HCT116 (cell line): ENCODE data around the gene MIB2. TPM values are rescaled to one million over a fixed set of nuclear protein-coding genes. Genes with fewer than 3 reads are reported as not detected.
"Not testable (repeated sequence)": the region's sequence is repeated elsewhere in the genome, so short reads cannot be mapped to it uniquely, and the experiment has no call there.

Experiments
- ATAC-seq: fragments of 200-7000 bp; cut with Tn5 transposase; 2 replicates; pipeline ENCODE4 v1.9.1; 2020; ENCODE audit warnings: mild to moderate bottlenecking, moderate library complexity
- BruUV-seq: library from RNA; stranded (reverse); fragments of 400-500 nt; replicated peaks from 2 replicates; lab custom pipeline; 2021; lab: Mats Ljungman, UMichigan
- CTCF ChIA-PET: fragments of 300-600 bp; sonication (Branson Sonifier 250); formaldehyde crosslinking; loops from one replicate; lab custom pipeline; 2021; ENCODE audit warnings: antibody characterized with exemption; lab: Charles Lee
- POLR2A ChIA-PET: fragments of 300-600, 350-600 bp; sonication (Branson Sonifier 250); formaldehyde crosslinking; loops from one replicate; lab custom pipeline; 2021; ENCODE audit warnings: antibody characterized with exemption; lab: Charles Lee
- RAD21 ChIA-PET, 2 experiments: fragments of 300-600 bp; sonication (Branson Sonifier 250); formaldehyde crosslinking; loops; one replicate each; lab custom pipeline; 2023; ENCODE audit warnings: low total read pairs in 2 of 2; ENCODE audit not compliant: uncharacterized antibody in 2 of 2, unreplicated experiment in 2 of 2, low non-redundant PET in 1 of 2; lab: Charles Lee
- DNase-seq: peaks from one replicate; pipeline ENCODE4 v3.0.0-alpha.2; 2010; ENCODE audit warnings: low read depth, low spot score
- H2AFZ ChIP-seq: fragments of 200-600 bp; shearing (Covaris generic), sonication (generic); 2 replicates; pipeline ENCODE4 v1.6.1; 2017; ENCODE audit warnings: low read depth, mixed run types, mixed read lengths, antibody characterized with exemption, low read length; ENCODE audit not compliant: poor library complexity, severe bottlenecking
- H3K27ac ChIP-seq: 2 replicates; pipeline ENCODE4 v1.5.1; 2012; ENCODE audit warnings: low read depth, low read length
- H3K27me3 ChIP-seq: fragments of 200-600 bp; sonication (generic); 2 replicates; pipeline ENCODE4 v1.6.1; 2016; ENCODE audit warnings: mixed run types, low read length, mixed read lengths; ENCODE audit not compliant: insufficient read depth
- H3K36me3 ChIP-seq, 2 experiments: fragments of 200-500 bp in 1 of 2; fragments of 200-600 bp in 1 of 2; sonication (Bioruptor generic) in 1 of 2; sonication (generic) in 1 of 2; 2 replicates each; pipeline versions ENCODE4 v1.5.1 to v1.6.1; 2014 to 2016; ENCODE audit warnings: low read length in 2 of 2, inconsistent platforms in 1 of 2, mixed read lengths in 1 of 2, mixed run types in 1 of 2; ENCODE audit not compliant: insufficient read depth in 2 of 2, control insufficient read depth in 1 of 2
- H3K4me1 ChIP-seq, 2 experiments: fragments of 200-600 bp in 1 of 2; sonication (generic) in 1 of 2; 2 replicates each; pipeline versions ENCODE4 v1.5.1 to v1.6.1; 2012 to 2017; ENCODE audit warnings: low read length in 2 of 2, inconsistent platforms in 1 of 2, mild to moderate bottlenecking in 1 of 2, mixed read lengths in 1 of 2, mixed run types in 1 of 2, moderate library complexity in 1 of 2; ENCODE audit not compliant: insufficient read depth in 2 of 2, control insufficient read depth in 1 of 2
- H3K4me2 ChIP-seq: fragments of 200-600 bp; sonication (generic); 2 replicates; pipeline ENCODE4 v1.6.1; 2017; ENCODE audit warnings: mixed run types, low read length, mixed read lengths
- H3K4me3 ChIP-seq, 2 experiments: fragments of 200-600 bp in 1 of 2; sonication (generic) in 1 of 2; replicated peaks in 1 of 2; 2 replicates each; pipeline ENCODE4 v1.5.1; 2011 to 2016; ENCODE audit warnings: low read length in 2 of 2, control low read depth in 1 of 2, low read depth in 1 of 2, mild to moderate bottlenecking in 1 of 2, mixed read lengths in 1 of 2, mixed run types in 1 of 2
- H3K79me2 ChIP-seq: fragments of 200-600 bp; sonication (generic); 2 replicates; pipeline ENCODE4 v1.6.1; 2017; ENCODE audit warnings: mild to moderate bottlenecking, mixed run types, low read length, moderate library complexity, mixed read lengths; ENCODE audit not compliant: insufficient read depth
- H3K9ac ChIP-seq: fragments of 200-600 bp; sonication (generic); 2 replicates; pipeline ENCODE4 v1.6.1; 2016; ENCODE audit warnings: low read length, mixed read lengths
- H3K9me2 ChIP-seq: fragments of 200-600 bp; sonication (generic), shearing (Covaris generic); 2 replicates; pipeline ENCODE4 v1.6.1; 2017; ENCODE audit warnings: mixed run types, mild to moderate bottlenecking, moderate library complexity; ENCODE audit not compliant: insufficient read depth
- H3K9me3 ChIP-seq, 2 experiments: fragments of 200-500 bp in 1 of 2; fragments of 200-600 bp in 1 of 2; sonication (Bioruptor generic) in 1 of 2; sonication (generic) in 1 of 2; 2 replicates each; pipeline ENCODE4 v1.6.1; 2014 to 2017; ENCODE audit warnings: low read length in 2 of 2, mixed read lengths in 2 of 2, inconsistent platforms in 1 of 2, low read depth in 1 of 2, mild to moderate bottlenecking in 1 of 2, mixed run types in 1 of 2, moderate library complexity in 1 of 2; ENCODE audit not compliant: control insufficient read depth in 1 of 2, insufficient read depth in 1 of 2
- H4K20me1 ChIP-seq: fragments of 200-600 bp; sonication (generic), shearing (Covaris generic); 2 replicates; pipeline ENCODE4 v1.6.1; 2017; ENCODE audit warnings: mixed run types, mild to moderate bottlenecking, moderate library complexity; ENCODE audit not compliant: insufficient read depth
- intact Hi-C: fragments of 100-400 bp; cut with micrococcal nuclease; formaldehyde crosslinking; loops from 2 replicates; pipeline ENCODE4 v1.10.0; 2022
- total RNA-seq: library from RNA; stranded (reverse); gene quantifications from one replicate; pipeline ENCODE4 v1.2.1, GENCODE V29; 2021; ENCODE audit not compliant: unreplicated experiment

The MIB2 gene
- total RNA-seq, 1 experiment from 2014 or later: 194 TPM

DNA sequence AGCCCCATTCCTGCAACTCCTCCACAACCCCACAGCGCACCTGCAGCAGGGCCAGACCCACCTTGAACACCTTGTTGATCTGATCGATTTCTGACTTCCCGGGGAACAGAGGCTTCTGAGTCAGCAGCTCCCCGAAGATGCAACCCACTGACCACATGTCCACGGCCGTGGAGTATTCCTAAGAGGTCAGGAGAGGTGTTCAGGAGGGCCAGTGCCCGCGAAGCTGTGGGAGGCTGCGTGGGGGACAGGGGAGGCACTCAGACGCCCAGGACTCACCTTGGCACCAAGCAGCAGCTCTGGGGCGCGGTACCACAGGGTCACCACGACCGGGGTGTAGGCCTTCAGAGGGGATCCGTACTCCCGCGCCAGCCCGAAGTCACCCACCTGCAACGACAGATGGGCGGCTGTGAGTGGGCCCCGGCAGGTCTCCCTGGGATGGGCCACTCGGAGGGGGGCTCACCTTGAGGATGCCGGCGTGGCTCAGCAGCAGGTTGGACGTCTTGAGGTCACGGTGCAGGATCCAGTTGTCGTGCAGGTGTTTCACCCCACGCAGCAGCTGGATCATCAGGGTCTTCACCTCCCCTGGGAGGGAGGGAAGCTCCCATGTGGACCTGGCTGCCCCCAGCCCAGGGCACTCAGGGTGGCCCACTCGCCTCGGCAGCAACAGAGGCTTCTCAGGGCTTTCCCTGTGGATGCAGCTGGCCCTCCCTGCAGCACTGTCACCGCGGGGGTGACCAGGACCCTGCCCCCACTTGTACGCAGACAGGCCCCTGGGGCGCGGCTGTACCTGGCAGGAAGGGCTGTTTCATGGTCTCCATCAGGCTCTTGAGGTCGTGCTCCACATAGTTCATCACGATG lies 21.6 kb downstream of the MIB2 start:
- H3K27me3 ChIP-seq, DNase-seq, RAD21 ChIA-PET, BruUV-seq, ATAC-seq, H3K9me2 ChIP-seq, H3K79me2 ChIP-seq, H3K4me3 ChIP-seq, H3K4me2 ChIP-seq, POLR2A ChIA-PET, H3K4me1 ChIP-seq, H3K9me3 ChIP-seq, H3K27ac ChIP-seq, intact Hi-C loops, CTCF ChIA-PET, H3K36me3 ChIP-seq, H4K20me1 ChIP-seq, H2AFZ ChIP-seq, H3K9ac ChIP-seq: not testable (repeated sequence)

DNA sequence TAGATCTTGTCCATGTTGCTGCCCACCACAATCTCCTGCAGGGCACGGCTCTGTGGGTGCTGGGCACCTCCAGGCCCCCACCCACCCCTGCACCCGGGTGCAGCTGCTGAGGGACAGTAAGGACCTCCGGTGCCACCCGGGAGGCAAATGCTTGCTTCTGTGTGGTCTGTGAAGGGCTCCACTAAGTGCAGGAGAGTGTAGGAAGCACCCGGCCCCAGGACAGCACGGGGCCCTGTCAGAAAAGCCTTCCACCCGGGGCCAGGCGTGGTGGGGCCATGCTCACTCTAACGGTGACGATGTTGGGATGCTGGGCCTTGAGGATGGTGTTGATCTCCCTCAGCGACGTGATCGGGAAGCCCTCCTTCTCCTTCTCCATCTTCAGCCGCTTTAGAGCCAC lies 22.2 kb downstream of the MIB2 start:
- intact Hi-C loops, BruUV-seq: not testable (repeated sequence)

DNA sequence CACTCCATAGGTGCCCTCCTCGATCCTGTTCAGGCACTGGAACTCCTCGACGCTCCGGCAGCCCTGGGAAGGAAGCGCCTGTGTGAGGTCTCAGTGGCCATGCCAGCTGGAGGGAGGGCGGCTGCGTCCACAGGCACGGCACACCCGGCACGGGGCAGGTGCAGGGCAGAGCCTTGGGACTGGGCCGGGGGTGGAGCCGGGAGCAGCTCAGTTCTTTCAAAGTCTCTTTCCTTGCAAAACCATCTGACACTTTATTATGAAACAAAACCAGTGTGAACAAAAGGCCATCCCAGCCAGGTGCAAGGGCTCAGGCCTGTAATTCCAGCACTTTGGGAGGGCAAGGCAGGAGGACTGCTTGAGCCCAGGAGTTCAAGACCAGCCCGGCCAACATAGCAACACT lies 23.2 kb downstream of the MIB2 start:
- H3K4me1 ChIP-seq, H3K36me3 ChIP-seq, BruUV-seq, H3K9me2 ChIP-seq, H3K27me3 ChIP-seq, H3K79me2 ChIP-seq, POLR2A ChIA-PET, intact Hi-C loops, H3K4me3 ChIP-seq, CTCF ChIA-PET, H2AFZ ChIP-seq, ATAC-seq, H4K20me1 ChIP-seq, H3K4me2 ChIP-seq, RAD21 ChIA-PET, H3K27ac ChIP-seq, H3K9ac ChIP-seq, DNase-seq, H3K9me3 ChIP-seq: not testable (repeated sequence)

More for the DNA sequence above, 22.2 kb downstream of the MIB2 start:
- H3K9ac ChIP-seq, ATAC-seq, H3K9me3 ChIP-seq, DNase-seq, H3K4me1 ChIP-seq, H3K4me2 ChIP-seq, H4K20me1 ChIP-seq, POLR2A ChIA-PET, H3K27ac ChIP-seq, CTCF ChIA-PET, H3K27me3 ChIP-seq, H3K79me2 ChIP-seq, H2AFZ ChIP-seq, H3K9me2 ChIP-seq, H3K36me3 ChIP-seq, H3K4me3 ChIP-seq, RAD21 ChIA-PET: not testable (repeated sequence)

DNA sequence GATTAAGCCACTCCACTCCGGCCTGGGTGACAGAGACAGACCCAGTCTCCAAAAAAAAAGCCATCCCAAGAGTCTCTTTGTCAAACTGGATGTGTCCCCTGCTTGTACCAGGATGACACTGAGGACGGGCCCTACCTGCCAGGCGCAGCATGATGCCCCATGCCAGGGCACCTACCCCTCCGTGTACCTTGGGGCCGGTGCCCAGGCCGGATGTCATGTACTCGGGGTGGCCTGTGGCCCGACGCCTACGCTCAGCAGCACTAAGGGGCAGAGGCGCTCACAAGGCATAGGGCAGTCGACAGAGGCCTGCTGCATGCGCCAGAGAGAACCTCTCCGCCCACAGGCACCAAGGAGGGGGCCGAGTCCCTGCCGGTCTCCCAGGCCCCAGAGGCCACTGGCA lies 24.1 kb downstream of the MIB2 start:
- H3K27ac ChIP-seq, H3K4me2 ChIP-seq, H3K4me3 ChIP-seq, H3K36me3 ChIP-seq, POLR2A ChIA-PET, RAD21 ChIA-PET, ATAC-seq, H3K9me2 ChIP-seq, H3K79me2 ChIP-seq, DNase-seq, intact Hi-C loops, H2AFZ ChIP-seq, BruUV-seq, H3K9ac ChIP-seq, H3K4me1 ChIP-seq, H3K9me3 ChIP-seq, H4K20me1 ChIP-seq, CTCF ChIA-PET, H3K27me3 ChIP-seq: not testable (repeated sequence)
